ENCODE results near the gene RPL38.
A peak's percentile ranks its signal among the peaks of the same experiment; 100 is the strongest.

Gene RPL38

GRCh38 chr17:74203439-74204240 lies at the start of gene RPL38:
TSS of gene RPL38 (plus strand) at chr17:74203678. CDS start at chr17:74203956, 278 bp downstream.
- DNase-seq (ENCODE audit: low read depth): peak; percentile 96

DNA sequence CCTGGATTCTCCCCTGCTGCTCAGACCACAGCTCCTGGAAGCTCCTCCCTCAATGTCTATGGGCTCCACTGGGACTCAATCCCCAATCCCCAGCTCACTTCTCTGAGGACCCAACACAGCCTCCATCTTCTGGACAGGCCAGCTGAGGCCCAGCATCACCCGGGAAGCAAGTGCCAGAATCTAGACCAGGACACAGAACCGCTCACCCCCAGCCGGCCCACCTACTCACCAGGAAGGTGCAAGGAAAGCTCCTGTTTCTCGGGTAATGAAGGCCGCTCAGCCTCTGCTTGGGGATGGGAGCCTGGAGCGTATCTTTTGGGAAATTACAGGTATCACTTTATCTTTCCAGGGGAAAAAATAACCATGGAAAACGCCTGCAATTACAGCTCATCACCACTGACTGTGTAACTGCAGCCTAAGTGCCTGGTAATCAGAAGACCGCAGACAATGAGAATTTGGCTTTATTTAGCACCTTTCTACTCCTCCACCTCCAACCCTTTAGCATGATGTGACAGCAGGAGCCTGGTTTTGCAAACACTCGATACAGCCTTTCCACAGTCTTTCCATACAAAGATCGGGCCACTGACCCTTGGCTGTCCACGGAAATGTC lies 49.6 kb upstream of the RPL38 start:
- DNase-seq (ENCODE audit: low read depth): no peak

DNA sequence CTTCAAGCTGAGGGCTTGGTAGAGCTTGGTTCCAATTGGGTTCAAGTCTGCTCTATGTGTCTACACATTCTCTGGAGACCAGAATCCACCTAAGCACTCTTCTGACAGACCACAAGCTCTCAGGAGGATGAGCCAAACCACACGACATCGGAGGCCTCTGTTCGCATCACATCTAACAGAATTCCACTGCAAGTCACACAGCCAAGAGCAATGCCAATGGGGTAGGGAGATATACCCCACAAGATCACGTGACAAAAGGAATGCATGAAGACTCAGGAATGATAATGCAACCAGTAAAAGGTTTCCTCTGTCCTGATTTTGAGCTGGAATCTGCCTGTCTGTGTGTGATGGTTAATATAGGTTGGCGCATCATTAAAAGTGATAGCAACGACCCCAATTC lies 46.6 kb upstream of the RPL38 start:
- DNase-seq (ENCODE audit: low read depth): no peak

GRCh38 chr17:74157366-74157765 lies 46.1 kb upstream of the RPL38 start:
- no peak for DNase-seq (ENCODE audit: low read depth)

GRCh38 chr17:74158761-74159160 lies 44.7 kb upstream of the RPL38 start:
- no peak for DNase-seq (ENCODE audit: low read depth)

DNA sequence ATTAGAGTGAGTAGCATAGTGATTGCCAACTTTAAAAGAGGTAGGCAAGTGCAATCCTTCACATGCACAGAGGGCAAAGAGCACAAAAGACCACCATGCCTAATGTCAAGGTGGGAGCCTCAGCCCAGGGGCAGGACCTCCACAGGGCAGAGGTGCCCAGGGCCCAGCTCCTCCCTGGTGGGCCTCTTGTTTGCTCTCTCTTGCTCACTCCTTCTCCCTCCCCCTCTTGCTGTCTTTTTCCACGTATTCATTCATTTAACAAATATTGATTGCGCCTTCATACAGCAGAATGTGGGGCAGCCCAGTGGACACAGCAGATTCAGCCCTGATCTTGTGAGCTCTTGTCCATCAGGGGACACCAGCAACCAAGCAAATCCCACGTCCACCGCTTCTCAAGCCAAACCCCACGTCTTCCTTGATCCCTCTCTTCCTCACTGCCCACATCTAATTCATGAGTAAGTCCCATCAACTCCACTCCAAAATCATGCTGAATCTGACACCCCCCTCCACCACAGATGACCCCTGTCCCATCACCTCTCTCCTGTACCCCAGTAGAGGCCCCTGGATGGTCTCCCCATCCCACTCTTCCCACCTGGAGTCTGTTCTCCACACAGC lies 44.1 kb upstream of the RPL38 start:
- no peak for DNase-seq (ENCODE audit: low read depth)

- DNase-seq (ENCODE audit: low read depth): no peak
These were observed 42.6 kb upstream of the RPL38 start for GRCh38 chr17:74160656-74161502.

GRCh38 chr17:74161503-74161875 lies 42.0 kb upstream of the RPL38 start:
- no peak for DNase-seq (ENCODE audit: low read depth)

DNA sequence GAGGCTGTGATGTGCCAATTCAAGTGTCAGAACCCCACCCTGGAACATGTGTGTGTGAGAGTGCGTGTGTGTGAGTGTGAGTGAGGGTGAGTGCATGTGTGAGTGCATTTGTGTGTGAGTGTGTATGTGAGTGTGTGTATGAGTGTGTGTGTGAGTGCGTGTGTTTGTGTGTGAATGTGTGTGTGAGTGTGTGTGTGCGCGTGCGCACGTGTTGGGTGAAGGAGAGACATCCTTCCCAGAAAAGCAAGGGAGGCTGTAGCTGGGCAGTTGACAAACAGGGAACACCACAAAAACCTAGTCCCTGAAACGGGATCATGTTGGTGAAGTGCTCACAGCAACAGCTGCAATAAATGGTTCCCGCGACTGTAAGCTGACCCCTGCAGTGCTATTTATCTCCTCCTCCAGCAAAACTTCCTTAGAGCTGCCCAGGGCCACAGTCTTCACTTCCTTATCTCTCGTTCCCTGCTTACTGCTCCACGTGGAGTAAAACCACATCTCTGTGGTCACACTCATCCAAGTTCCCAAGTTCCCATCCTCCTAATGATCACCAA lies 40.1 kb upstream of the RPL38 start:
- DNase-seq (ENCODE audit: low read depth): no peak

- DNase-seq (ENCODE audit: low read depth): no peak
These were observed 39.6 kb upstream of the RPL38 start for GRCh38 chr17:74163836-74164235.

DNA sequence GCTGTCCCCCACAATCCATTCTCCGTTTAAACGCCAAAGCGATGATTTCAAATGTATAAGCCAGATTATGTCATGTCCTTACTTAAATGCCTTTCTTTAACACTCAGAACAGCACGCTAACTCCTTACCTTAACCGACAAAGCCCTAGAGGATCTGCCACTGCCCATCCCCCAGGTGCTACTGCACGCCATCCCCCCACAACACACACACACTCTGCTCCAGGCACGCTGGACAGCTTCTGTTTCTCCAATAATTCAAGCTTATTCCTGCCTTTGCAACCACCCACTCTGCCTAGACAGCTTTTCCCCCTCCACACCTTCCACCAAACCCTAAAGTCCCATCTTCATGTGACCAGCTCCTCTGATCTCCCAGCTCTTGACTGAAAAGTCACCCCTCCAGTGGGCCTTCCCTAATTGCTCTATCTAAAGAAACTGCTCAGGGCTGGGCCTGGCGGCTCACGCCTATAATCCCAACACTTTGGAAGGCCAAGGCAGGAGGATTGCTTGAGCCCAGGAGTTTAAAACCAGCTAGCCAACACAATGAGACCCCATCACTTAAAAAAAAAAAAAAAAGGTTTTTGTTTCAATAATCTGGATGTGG lies 38.9 kb upstream of the RPL38 start:
- DNase-seq (ENCODE audit: low read depth): no peak

DNA sequence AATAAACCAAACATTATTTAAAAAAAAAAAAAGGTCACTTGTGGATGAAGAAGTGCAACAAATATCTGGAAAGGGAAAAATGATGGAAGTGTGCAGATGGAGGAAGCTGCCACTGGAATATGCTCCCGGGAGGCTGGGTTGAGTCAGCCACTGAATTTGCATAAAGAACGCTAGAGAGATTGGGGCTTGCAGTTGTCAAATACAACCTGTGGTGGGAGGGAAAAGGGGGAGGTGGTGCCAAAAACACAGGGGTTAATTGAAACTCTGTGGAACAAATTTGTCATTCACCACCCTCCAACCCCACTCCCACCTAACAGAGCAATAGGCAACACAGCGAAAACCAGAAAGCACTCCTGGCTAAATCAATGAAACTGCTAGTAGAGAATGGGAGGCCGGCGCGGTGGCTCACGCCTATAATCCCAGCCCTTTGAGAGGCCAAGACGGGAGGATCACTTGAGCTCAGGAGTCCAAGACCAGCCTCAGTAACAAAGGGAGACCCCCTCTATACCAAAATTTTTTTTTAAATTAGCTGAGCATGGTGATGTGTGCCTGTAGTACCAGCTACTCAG lies 37.6 kb upstream of the RPL38 start:
- no peak for DNase-seq (ENCODE audit: low read depth)

DNA sequence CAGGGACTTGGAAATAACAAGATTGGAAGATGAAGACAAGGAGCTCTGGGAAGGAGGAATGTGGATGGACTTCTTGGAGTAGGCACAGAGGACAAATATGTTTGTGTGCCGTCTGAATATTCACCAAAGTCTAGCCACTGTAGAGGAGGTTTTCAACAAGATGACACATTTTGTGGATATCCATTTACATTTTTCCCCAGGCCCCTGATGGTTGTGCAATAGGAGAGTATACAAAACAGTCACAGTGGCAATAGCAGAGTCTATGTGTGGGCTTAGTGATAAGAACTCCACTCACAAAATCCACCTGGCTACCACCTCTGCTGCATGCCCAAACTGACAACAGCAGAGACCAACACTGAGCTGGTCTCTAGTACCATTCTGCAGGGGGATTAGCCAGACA lies 32.6 kb upstream of the RPL38 start:
- DNase-seq (ENCODE audit: low read depth): no peak

DNA sequence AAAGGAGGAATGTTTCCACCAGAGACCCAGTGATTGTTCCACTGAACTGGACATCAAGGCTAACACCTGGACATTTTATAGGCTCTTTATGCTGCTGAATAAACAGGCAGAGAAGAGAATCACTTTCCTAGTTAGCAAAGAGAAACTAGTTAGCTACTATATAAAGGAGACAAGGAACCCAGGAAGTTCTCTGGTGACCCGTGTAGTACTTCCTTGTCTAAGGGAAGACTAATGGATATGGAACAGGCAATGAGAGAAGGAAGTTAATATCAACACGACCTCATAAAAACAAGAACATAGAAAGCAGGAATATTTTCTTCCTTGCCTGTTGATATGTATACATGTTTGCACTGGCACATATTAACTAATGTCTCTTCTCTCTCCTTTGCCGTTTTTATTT lies 30.8 kb upstream of the RPL38 start:
- DNase-seq (ENCODE audit: low read depth): no peak

DNA sequence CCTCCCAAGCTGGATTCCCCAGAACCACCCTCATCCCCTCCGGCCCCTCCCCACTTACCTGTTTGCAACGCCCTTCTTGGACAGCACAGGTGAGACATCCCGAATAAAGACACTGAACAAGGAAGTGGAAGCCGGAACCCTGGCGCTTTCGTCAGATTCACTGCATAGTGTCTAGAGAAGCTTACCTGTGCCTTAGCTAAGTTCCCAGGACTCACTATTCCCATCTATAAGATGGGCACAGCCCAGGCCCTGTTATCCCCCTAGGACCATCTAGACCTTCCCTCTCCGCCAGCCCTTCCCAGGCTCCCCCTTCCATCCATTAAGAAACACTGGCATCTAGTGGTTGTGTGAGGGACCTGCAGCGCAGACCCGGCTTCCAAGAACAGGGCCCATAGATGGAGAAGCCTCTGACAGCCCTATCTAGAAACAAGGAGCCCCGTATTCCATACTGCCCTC lies 26.9 kb upstream of the RPL38 start:
- no peak for DNase-seq (ENCODE audit: low read depth)

GRCh38 chr17:74177018-74177450 lies 26.4 kb upstream of the RPL38 start:
- DNase-seq (ENCODE audit: low read depth): no peak

DNA sequence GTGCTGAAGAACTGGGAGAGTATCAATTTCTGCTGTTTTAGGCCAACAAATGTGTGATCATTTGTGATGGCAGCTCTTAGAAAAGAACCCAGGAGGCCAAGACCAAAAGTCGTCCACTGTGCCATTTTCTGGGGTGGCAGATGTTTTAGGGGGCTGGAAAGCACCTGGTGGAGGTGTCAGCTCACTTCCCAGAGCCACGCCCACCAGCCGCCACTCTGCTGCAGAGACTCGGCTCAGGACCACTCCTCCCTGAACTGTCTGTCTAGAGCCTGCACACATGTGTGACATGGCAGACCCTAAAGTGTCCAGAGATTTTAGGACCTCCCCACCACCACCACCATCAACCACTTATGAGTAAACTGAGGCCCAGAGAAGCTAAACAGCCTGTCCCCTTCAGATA lies 23.9 kb upstream of the RPL38 start:
- DNase-seq (ENCODE audit: low read depth): no peak

GRCh38 chr17:74180336-74180735 lies 23.1 kb upstream of the RPL38 start:
- no peak for DNase-seq (ENCODE audit: low read depth)

DNA sequence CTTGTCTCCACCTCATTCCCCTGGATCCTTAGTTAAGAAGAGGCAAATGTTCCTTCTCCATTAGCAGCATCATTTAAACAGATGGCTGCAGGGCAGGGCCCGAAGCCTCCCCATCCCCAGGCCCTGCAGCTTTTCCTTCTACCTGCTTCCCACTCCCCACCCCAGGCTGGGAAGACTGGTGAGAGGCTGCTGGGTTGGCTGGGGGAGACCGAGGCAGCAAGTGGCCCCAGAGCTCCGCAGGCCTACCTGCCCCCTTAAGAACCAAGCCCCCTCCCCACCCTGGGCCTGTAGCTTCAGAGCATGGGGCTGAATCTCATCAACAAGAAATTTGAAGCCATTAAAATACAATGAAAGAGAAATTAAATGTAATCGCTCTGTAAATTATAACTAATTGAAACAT lies 22.1 kb upstream of the RPL38 start:
- no peak for DNase-seq (ENCODE audit: low read depth)

DNA sequence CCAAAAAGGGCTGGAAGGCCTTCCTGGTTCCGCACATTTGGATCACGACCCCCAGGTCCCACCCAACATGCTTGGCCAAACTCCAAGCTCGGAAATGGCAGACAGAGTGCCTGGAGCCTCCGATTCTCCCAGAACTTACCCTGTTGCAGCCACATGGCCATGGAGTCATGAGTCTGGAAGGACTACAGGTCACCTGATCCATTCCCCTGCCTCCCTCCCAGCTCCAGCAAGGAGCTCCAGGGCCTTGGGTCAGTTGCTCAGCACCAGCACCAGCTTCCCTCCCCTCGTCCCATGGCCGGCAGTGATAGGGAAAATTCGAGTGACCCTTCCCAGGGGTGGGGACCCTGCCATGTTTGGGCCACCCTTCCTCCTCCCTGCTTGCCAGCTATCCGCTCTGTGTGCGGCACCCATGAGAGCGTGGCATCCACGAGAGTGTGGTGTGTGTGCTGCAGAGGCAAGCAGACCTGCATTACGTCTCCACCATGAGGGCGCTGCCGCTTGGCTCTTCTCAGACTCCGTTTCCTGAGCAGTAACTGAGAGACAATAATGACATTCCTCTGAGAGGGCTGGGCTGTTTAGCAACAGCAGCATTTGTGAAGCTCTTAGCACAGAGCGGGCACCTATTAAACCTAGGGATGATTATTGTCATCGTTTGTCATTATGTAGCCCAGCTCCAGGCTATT lies 21.3 kb upstream of the RPL38 start:
- DNase-seq (ENCODE audit: low read depth): no peak

- no peak for DNase-seq (ENCODE audit: low read depth)
These were observed 20.1 kb upstream of the RPL38 start for GRCh38 chr17:74183411-74183810.

Measured in activated T-cell treated with anti-CD3 and anti-CD28 coated beads for 1 hour (primary cell).